ENCODE results near the gene CFB. TPM values are rescaled to one million over a fixed set of nuclear protein-coding genes. Genes with fewer than 3 reads are reported as not detected.
"Not testable (repeated sequence)": the region's sequence is repeated elsewhere in the genome, so short reads cannot be mapped to it uniquely, and the experiment has no call there.

CFB gene
- total RNA-seq, 2 donors from 2014 or later: 65.5 to 126 TPM

GRCh38 chr6:31981744-31982143 lies 35.8 kb downstream of the CFB start, which contains the start of gene C4A:
Gene C4A, plus strand, starts transcription at chr6:31982057. Its CDS starts 51 bp downstream, at chr6:31982108.
- not testable (repeated sequence) for DNase-seq (ENCODE audit: low spot score); H3K27me3 ChIP-seq; H3K9me3 ChIP-seq; H3K27ac ChIP-seq; H3K4me3 ChIP-seq; H3K4me1 ChIP-seq
- H3K36me3 ChIP-seq: peaks cover 11% of the 10 kb centered on the region

DNA sequence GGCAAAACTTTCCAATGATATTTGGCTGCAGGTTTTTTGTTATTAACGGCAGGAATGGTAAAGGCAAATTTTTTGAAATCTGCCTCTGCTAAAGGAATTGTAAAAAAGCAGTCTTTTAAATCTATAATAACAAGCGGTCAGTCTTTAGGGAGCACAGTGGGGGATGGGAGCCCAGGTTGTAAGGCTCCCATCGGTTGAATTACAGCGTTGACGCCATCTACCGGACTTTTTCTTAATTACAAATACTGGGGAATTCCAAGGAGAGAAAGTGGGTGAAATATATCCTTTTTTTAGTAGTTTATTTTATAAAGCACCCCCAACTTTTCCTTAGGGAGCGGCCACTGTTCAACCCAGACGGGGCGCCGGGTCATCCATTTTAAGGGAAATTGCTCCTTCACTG lies 43.5 kb downstream of the CFB start:
- not testable (repeated sequence) for DNase-seq (ENCODE audit: low spot score); H3K27ac ChIP-seq; H3K36me3 ChIP-seq; H3K4me1 ChIP-seq; H3K4me3 ChIP-seq; H3K9me3 ChIP-seq; H3K27me3 ChIP-seq

- DNase-seq (ENCODE audit: low spot score); H3K36me3 ChIP-seq; H3K27me3 ChIP-seq: not testable (repeated sequence)
Observed at GRCh38 chr6:31994421-31994820, 48.5 kb downstream of the CFB start.

GRCh38 chr6:31996385-31996784 lies 50.5 kb downstream of the CFB start:
- not testable (repeated sequence) for H3K4me3 ChIP-seq; H3K27me3 ChIP-seq; H3K9me3 ChIP-seq; H3K27ac ChIP-seq; H3K36me3 ChIP-seq; DNase-seq (ENCODE audit: low spot score); H3K4me1 ChIP-seq

More at GRCh38 chr6:31994421-31994820, 48.5 kb downstream of the CFB start:
- H3K9me3 ChIP-seq, H3K4me1 ChIP-seq, H3K27ac ChIP-seq, H3K4me3 ChIP-seq: not testable (repeated sequence)

MicroRNA genes within 50 kb of the gene (microRNA counts, 767-probe panel; counts per million panel counts)
- microRNA hsa-miR-1236: 0 to 31.0 counts per million in 2 donors

Small RNAs within 50 kb of the gene (microRNA-seq; reads per million reads assigned to microRNA genes)
- 0 reads per million in 2 donors for gene MIR1236 (ENCODE audit: borderline number of aligned reads in 2 of 2, borderline replicate concordance in 1 of 2)

Other genes starting within 250 kb of the CFB start
- gene ABHD16A, start 242.8 kb upstream of the CFB start, total RNA-seq: 10 to 100 TPM; 22.7 to 29.4 TPM
- gene LY6G6F, start 239.2 kb upstream of the CFB start, total RNA-seq: not detected
- gene LY6G6D, start 230.7 kb upstream of the CFB start, total RNA-seq: not detected
- 1 to 10 TPM in 1 of 2 donors, not detected in 1; 1.3 TPM for gene LY6G6C, start 224.3 kb upstream of the CFB start, total RNA-seq
- under 1 TPM in 1 of 2 donors, not detected in 1; 0.55 TPM for gene MPIG6B, start 222.7 kb upstream of the CFB start, total RNA-seq
- 10 to 100 TPM; 53.5 to 93.3 TPM for gene DDAH2, start 216.8 kb upstream of the CFB start, total RNA-seq
- gene CLIC1, start 209.6 kb upstream of the CFB start, total RNA-seq: 100 to 1,000 TPM in 1 of 2 donors, 10 to 100 TPM in 1; 90.9 to 194 TPM
- under 1 TPM; 0.37 to 0.98 TPM for gene MSH5, start 206.1 kb upstream of the CFB start, total RNA-seq
- gene SAPCD1, start 183.4 kb upstream of the CFB start, total RNA-seq: not detected
- gene VWA7, start 168.8 kb upstream of the CFB start, total RNA-seq: 1 to 10 TPM; 4.1 to 7.5 TPM
- 10 to 100 TPM; 15.3 to 24.6 TPM for gene VARS1, start 150.3 kb upstream of the CFB start, total RNA-seq
- 10 to 100 TPM; 28.8 to 32.0 TPM for gene LSM2, start 139.1 kb upstream of the CFB start, total RNA-seq
- gene HSPA1L, start 130.8 kb upstream of the CFB start, total RNA-seq: 1 to 10 TPM; 1.1 to 1.6 TPM
- gene HSPA1A, start 130.6 kb upstream of the CFB start, total RNA-seq: 100 to 1,000 TPM; 315 to 334 TPM
- gene HSPA1B, start 118.4 kb upstream of the CFB start, total RNA-seq: 100 to 1,000 TPM; 131 to 232 TPM
- gene NEU1, start 83.3 kb upstream of the CFB start, total RNA-seq: 10 to 100 TPM; 28.0 to 37.7 TPM
- gene SLC44A4, start 67.1 kb upstream of the CFB start, total RNA-seq: not detected
- gene EHMT2, start 48.4 kb upstream of the CFB start, total RNA-seq: 10 to 100 TPM; 10.5 to 19.1 TPM
- under 1 TPM; 0.47 to 0.52 TPM for gene ZBTB12, start 44.0 kb upstream of the CFB start, total RNA-seq
- gene C2, start 18.4 kb upstream of the CFB start, total RNA-seq: 10 to 100 TPM in 1 of 2 donors, 1 to 10 TPM in 1; 3.5 to 19.9 TPM
- 10 to 100 TPM; 40.0 to 81.7 TPM for gene NELFE, start 12.9 kb downstream of the CFB start, total RNA-seq
- 10 to 100 TPM; 18.7 to 31.6 TPM for gene SKIC2, start 13.1 kb downstream of the CFB start, total RNA-seq
- 10 to 100 TPM; 12.1 to 14.1 TPM for gene DXO, start 26.0 kb downstream of the CFB start, total RNA-seq
- gene C4A, start 36.0 kb downstream of the CFB start, total RNA-seq: 100 to 1,000 TPM; 152 to 175 TPM
- 100 to 1,000 TPM; 150 to 241 TPM for gene C4B, start 68.7 kb downstream of the CFB start, total RNA-seq
- gene CYP21A2, start 92.3 kb downstream of the CFB start, total RNA-seq: 1 to 10 TPM in 1 of 2 donors, under 1 TPM in 1; 0.19 to 1.2 TPM
- gene TNXB, start 163.2 kb downstream of the CFB start, total RNA-seq: 100 to 1,000 TPM; 138 to 210 TPM
- gene ATF6B, start 182.2 kb downstream of the CFB start, total RNA-seq: 10 to 100 TPM; 15.0 to 15.3 TPM
- gene FKBPL, start 184.2 kb downstream of the CFB start, total RNA-seq: 1 to 10 TPM; 1.1 to 3.4 TPM
- gene PRRT1, start 205.8 kb downstream of the CFB start, total RNA-seq: 1 to 10 TPM in 1 of 2 donors, under 1 TPM in 1; 0.70 to 1.1 TPM
- gene PPT2, start 208.0 kb downstream of the CFB start, total RNA-seq: 10 to 100 TPM; 19.5 to 27.0 TPM
- gene EGFL8, start 218.5 kb downstream of the CFB start, total RNA-seq: 1 to 10 TPM; 4.8 to 5.2 TPM
- 10 to 100 TPM; 59.6 to 77.1 TPM for gene AGPAT1, start 230.0 kb downstream of the CFB start, total RNA-seq
- 100 to 1,000 TPM; 104 to 106 TPM for gene RNF5, start 232.3 kb downstream of the CFB start, total RNA-seq
- gene AGER, start 238.2 kb downstream of the CFB start, total RNA-seq: 1 to 10 TPM in 1 of 2 donors, under 1 TPM in 1; 0.94 to 1.4 TPM
- gene PBX2, start 244.1 kb downstream of the CFB start, total RNA-seq: 10 to 100 TPM; 26.0 to 32.5 TPM
- gene GPSM3, start 246.5 kb downstream of the CFB start, total RNA-seq: 1 to 10 TPM; 3.6 to 9.0 TPM